ENCODE data around the gene TUBB2B. TPM values are rescaled to one million over a fixed set of nuclear protein-coding genes. Genes with fewer than 3 reads are reported as not detected.

The TUBB2B gene
- total and polyA plus RNA-seq, 2 donors (not counting 3 experiments of a cell fraction or from before 2014, with no cell fraction given) = 5.1 to 8.3 TPM

DNA sequence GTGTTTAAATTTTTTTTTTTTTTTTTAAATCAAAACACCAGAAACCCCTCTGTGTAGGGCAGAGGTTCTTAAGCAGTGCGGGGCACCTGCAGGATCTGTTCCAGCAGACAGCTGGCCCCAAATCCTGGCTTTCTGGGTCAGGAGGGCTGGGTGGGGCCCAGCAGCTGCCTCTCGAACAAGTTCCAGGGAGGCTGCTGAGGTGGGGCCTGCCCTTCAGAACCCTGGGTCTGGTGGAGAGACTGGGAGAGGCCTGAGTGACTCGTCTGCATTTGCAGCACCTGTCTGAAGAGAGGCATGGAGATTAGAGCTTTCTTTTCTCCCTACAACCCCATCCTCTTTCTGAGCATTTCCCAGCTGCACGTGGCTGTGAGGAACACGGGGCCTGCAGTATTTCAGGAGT is 39.7 kb upstream of the TUBB2B start:
- no TSS peak for BruUV-seq (replicated peaks)
- H4K20me1 ChIP-seq (replicated peaks; ENCODE audit: control insufficient read depth, extremely low read depth, insufficient read depth, low read length) = no peaks in the 10 kb centered on the region

DNA sequence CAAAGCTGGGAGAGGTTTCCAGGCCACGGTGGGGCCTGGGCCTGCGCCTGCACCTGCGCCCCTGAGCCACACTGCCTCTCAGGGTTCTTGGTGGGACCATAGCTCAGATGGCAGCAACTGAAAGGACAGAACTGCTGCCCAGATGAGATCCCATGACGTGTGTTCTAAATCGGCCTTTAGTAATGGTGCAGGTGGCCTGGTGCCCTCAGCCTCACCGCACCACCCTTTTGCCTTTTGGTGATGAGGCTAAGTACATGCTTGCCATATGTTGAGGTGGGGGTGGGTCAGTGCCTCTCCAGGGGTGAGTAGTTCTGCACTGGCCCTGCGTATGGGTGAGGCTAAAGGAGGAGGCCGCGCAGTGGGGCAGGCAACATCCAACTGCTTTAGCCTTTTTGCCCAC is 38.7 kb upstream of the TUBB2B start:
- no TSS peak for BruUV-seq (replicated peaks)
- Histone ChIP-seq H3K9ac (replicated peaks; ENCODE audit: extremely low read depth, insufficient read depth, low read length) (no peak overlapping the region), H3K9me3 (replicated peaks; ENCODE audit: control insufficient read depth, insufficient read depth, low read length) (no peaks in the 10 kb centered on the region), H3K79me2 (ENCODE audit: control insufficient read depth, insufficient read depth, low read length) (peaks cover 55% of the 10 kb centered on the region), H4K20me1 (replicated peaks; ENCODE audit: control insufficient read depth, extremely low read depth, insufficient read depth, low read length) (no peaks in the 10 kb centered on the region), H3K27me3 (ENCODE audit: control insufficient read depth in 2 of 2, insufficient read depth in 2 of 2, low read length in 2 of 2) (no peaks in the 10 kb centered on the region), H3K4me3 (replicated peaks in 1 of 3; ENCODE audit: insufficient read depth in 1 of 3, low read depth in 1 of 3, low read length in 3 of 3) (no peak overlapping the region), H3K36me3 (ENCODE audit: control insufficient read depth in 2 of 2, extremely low read depth in 1 of 2, insufficient read depth in 2 of 2, low read length in 2 of 2) (peaks cover 6 to 25% of the 10 kb centered on the region in 2 experiments), H2AFZ (ENCODE audit: low read depth, low read length) (no peak overlapping the region), H3K9me1 (replicated peaks; ENCODE audit: control insufficient read depth, extremely low read depth, insufficient read depth, low read length) (no peaks in the 10 kb centered on the region), H3K27ac (ENCODE audit: insufficient read depth, low read depth, low read length) (no peak overlapping the region), H3K4me2 (ENCODE audit: insufficient read depth, low read length) (no peak overlapping the region), H3K4me1 (ENCODE audit: control insufficient read depth, extremely low read depth, insufficient read depth, low read length) (no peaks in the 10 kb centered on the region)
- dilution Hi-C loops (cut with MboI; ENCODE audit: extremely low pct_ligation_motif_present, low sequenced_read_pairs) (no loop called here), intact Hi-C loops (cut with micrococcal nuclease) (no loop called here)
- POLR2A ChIA-PET = interaction anchor here (0.6 kb wide), 1 partner anchor 211 kb away, joined by 6 read pairs; no protein-coding TSS in a partner anchor
- FAIRE-seq (no peak), DNase-seq (ENCODE audit: low read depth, low spot score) (no peak)
- CTCF ChIA-PET = no interaction called here
- TF ChIP-seq, protein P1, sequence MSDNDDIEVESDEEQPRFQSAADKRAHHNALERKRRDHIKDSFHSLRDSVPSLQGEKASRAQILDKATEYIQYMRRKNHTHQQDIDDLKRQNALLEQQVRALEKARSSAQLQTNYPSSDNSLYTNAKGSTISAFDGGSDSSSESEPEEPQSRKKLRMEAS (IDR thresholded peaks at IDR 0.05; ENCODE audit: insufficient read depth, insufficient read length) = no peak
- no peak for TF ChIP-seq GATA2 (IDR thresholded peaks at IDR 0.05; ENCODE audit: insufficient read depth, insufficient read length, low read depth, low read length)
- TF ChIP-seq MYC (IDR thresholded peaks at IDR 0.05; ENCODE audit: low read depth, low read length) = no peak
- no peak for TF ChIP-seq EZH2 (IDR thresholded peaks at IDR 0.05; ENCODE audit: borderline replicate concordance, low read depth, low read length, severe bottlenecking)
- TF ChIP-seq, protein P2, sequence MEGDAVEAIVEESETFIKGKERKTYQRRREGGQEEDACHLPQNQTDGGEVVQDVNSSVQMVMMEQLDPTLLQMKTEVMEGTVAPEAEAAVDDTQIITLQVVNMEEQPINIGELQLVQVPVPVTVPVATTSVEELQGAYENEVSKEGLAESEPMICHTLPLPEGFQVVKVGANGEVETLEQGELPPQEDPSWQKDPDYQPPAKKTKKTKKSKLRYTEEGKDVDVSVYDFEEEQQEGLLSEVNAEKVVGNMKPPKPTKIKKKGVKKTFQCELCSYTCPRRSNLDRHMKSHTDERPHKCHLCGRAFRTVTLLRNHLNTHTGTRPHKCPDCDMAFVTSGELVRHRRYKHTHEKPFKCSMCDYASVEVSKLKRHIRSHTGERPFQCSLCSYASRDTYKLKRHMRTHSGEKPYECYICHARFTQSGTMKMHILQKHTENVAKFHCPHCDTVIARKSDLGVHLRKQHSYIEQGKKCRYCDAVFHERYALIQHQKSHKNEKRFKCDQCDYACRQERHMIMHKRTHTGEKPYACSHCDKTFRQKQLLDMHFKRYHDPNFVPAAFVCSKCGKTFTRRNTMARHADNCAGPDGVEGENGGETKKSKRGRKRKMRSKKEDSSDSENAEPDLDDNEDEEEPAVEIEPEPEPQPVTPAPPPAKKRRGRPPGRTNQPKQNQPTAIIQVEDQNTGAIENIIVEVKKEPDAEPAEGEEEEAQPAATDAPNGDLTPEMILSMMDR (IDR thresholded peaks at IDR 0.05; ENCODE audit: extremely low read depth in 1 of 2, insufficient read depth in 1 of 2, low read depth in 1 of 2, low read length in 2 of 2) = no peak
- TF ChIP-seq POLR2A (IDR thresholded peaks at IDR 0.05; ENCODE audit: low read depth, low read length) = no peak
- no peak for TF ChIP-seq JUN (IDR thresholded peaks at IDR 0.05; ENCODE audit: borderline replicate concordance, insufficient read depth, insufficient read length, low read depth)
- TF ChIP-seq FOS (IDR thresholded peaks at IDR 0.05; ENCODE audit: borderline replicate concordance, insufficient read depth, low read length) = no peak

More for the DNA sequence above, 39.7 kb upstream of the TUBB2B start:
- H3K9ac ChIP-seq (replicated peaks; ENCODE audit: extremely low read depth, insufficient read depth, low read length) = no peak overlapping the region
- H3K9me1 ChIP-seq (replicated peaks; ENCODE audit: control insufficient read depth, extremely low read depth, insufficient read depth, low read length) = no peaks in the 10 kb centered on the region
- H3K9me3 ChIP-seq (replicated peaks; ENCODE audit: control insufficient read depth, insufficient read depth, low read length) = no peaks in the 10 kb centered on the region
- no peak overlapping the region for H3K4me3 ChIP-seq (replicated peaks in 1 of 3; ENCODE audit: insufficient read depth in 1 of 3, low read depth in 1 of 3, low read length in 3 of 3)
- TF ChIP-seq POLR2AphosphoS5 (IDR thresholded peaks at IDR 0.05; ENCODE audit: insufficient read depth, low read depth, low read length) = no peak
- no peak for TF ChIP-seq GATA2 (IDR thresholded peaks at IDR 0.05; ENCODE audit: insufficient read depth, insufficient read length, low read depth, low read length)
- no peak for TF ChIP-seq FOS (IDR thresholded peaks at IDR 0.05; ENCODE audit: borderline replicate concordance, insufficient read depth, low read length)
- no peak for TF ChIP-seq POLR2A (IDR thresholded peaks at IDR 0.05; ENCODE audit: low read depth, low read length)
- TF ChIP-seq, protein P2 (IDR thresholded peaks at IDR 0.05; ENCODE audit: extremely low read depth in 1 of 2, insufficient read depth in 1 of 2, low read depth in 1 of 2, low read length in 2 of 2) = no peak
- no peak for TF ChIP-seq EZH2 (IDR thresholded peaks at IDR 0.05; ENCODE audit: borderline replicate concordance, low read depth, low read length, severe bottlenecking)
- DNase-seq (ENCODE audit: low read depth, low spot score) = no peak
- CTCF ChIA-PET = interaction anchor here (1.0 to 1.3 kb wide), 2 partner anchors 13 to 16 kb away, joined by 4 read pairs; no protein-coding TSS in a partner anchor
- intact Hi-C loops (cut with micrococcal nuclease) = no loop called here
- H3K4me1 ChIP-seq (ENCODE audit: control insufficient read depth, extremely low read depth, insufficient read depth, low read length) = no peaks in the 10 kb centered on the region
- H3K79me2 ChIP-seq (ENCODE audit: control insufficient read depth, insufficient read depth, low read length) = peaks cover 45% of the 10 kb centered on the region
- no peak overlapping the region for H3K4me2 ChIP-seq (ENCODE audit: insufficient read depth, low read length)
- H2AFZ ChIP-seq (ENCODE audit: low read depth, low read length) = no peak overlapping the region
- H3K36me3 ChIP-seq (ENCODE audit: control insufficient read depth in 2 of 2, extremely low read depth in 1 of 2, insufficient read depth in 2 of 2, low read length in 2 of 2) = peaks cover 6 to 30% of the 10 kb centered on the region in 2 experiments
- no peak overlapping the region for H3K27ac ChIP-seq (ENCODE audit: insufficient read depth, low read depth, low read length)
- FAIRE-seq = no peak
- dilution Hi-C loops (cut with MboI; ENCODE audit: extremely low pct_ligation_motif_present, low sequenced_read_pairs) = no loop called here
- H3K27me3 ChIP-seq (ENCODE audit: control insufficient read depth in 2 of 2, insufficient read depth in 2 of 2, low read length in 2 of 2) = no peaks in the 10 kb centered on the region
- POLR2A ChIA-PET = no interaction called here
